ENCODE results near the gene ZNF384. TPM values are rescaled to one million over a fixed set of nuclear protein-coding genes. Genes with fewer than 3 reads are reported as not detected.

The ZNF384 gene
- total and polyA plus RNA-seq, 10 of the 15 experiments (the other 5 are each of a cell fraction or from before 2014, with no cell fraction given), result 0.46 to 81.5 (median 30.5) TPM

DNA sequence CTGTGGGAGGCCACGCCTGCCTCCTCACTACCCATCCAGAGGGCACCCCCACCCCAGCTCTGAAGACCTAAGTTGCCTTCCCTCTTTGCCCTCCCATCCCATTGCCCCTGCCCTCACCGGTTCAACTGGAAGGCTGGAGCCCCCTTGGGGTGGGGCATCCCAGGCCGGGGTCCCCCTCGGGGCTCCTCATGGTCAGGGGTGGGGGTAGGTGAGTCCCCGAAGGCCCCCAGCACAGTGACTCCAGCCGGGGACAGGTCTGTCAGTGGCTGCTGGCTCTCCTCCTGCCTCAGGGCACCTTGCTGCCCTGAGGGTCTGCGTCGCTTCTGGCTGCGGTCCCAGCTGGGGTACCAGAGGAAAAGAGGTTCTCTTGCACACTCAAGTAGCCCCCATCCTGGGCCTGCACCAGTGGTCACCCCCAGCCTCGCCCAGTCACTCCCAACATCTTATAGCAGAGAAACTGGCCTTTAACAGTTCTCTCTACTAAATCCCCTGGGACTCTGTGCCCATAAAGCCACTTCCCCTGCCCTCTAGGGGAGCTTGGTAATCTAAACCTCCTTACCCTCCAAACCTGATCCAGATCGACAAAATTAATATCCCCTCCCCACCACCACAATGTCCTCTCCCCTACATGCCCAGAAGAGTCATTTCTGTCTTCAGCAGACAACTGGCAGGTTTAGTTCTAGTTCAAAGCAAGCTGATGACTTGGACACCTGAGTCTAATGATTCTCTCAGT lies 6.3 kb upstream of the ZNF384 start:
- RAD21 ChIA-PET (ENCODE audit: unreplicated experiment), result interaction anchor here (0.6 to 2.0 kb wide), 4 partner anchors 29 to 128 kb away, joined by 3 to 6 read pairs (median 4); partner anchors contain the start of gene COPS7A
- intact Hi-C loops (cut with micrococcal nuclease; ENCODE audit: unreplicated experiment), result no loop called here

More for the DNA sequence above, 6.3 kb upstream of the ZNF384 start:
- Histone ChIP-seq H3K27ac (ENCODE audit: control insufficient read depth, insufficient read depth) (no peak overlapping the region), H3K27me3 (replicated peaks in 1 of 2; ENCODE audit: control insufficient read depth in 2 of 2, insufficient read depth in 2 of 2, low read length in 1 of 2) (peaks cover 2 to 3% of the 10 kb centered on the region in 2 experiments; a peak in 2 of 4 replicates), H2AFZ (ENCODE audit: control insufficient read depth, low read depth, low read length) (no peak overlapping the region), H3K9ac (ENCODE audit: control insufficient read depth, insufficient read depth, low read length) (no peak overlapping the region), H3K4me1 (ENCODE audit: control insufficient read depth, insufficient read depth, low read length) (peaks cover 12% of the 10 kb centered on the region), H3K4me2 (ENCODE audit: control insufficient read depth, insufficient read depth) (no peak overlapping the region), H3K36me3 (ENCODE audit: control insufficient read depth in 2 of 2, insufficient read depth in 2 of 2, low read length in 1 of 2) (no peaks in the 10 kb centered on the region), H4K20me1 (ENCODE audit: control insufficient read depth, insufficient read depth) (no peaks in the 10 kb centered on the region), H3K4me3 (no peak overlapping the region), H3K9me3 (replicated peaks; ENCODE audit: control insufficient read depth, insufficient read depth, low read length) (no peaks in the 10 kb centered on the region), H3K79me2 (ENCODE audit: control insufficient read depth, insufficient read depth, low read length) (no peaks in the 10 kb centered on the region)
- ChIA-PET SMC1A (ENCODE audit: uncharacterized antibody, unreplicated experiment) (interaction anchor here (0.7 to 3.9 kb wide), 3 partner anchors 28 to 92 kb away, joined by 4 to 16 read pairs (median 5); partner anchors contain the start of gene COPS7A), POLR2A (no interaction called here), CTCF (interaction anchor here (0.8 to 1.9 kb wide), 10 partner anchors 10 to 125 kb away, joined by 3 to 7 read pairs (median 3); partner anchors contain the start of gene MLF2)
- WGBS (ENCODE audit: insufficient coverage, insufficient replicate concordance, low lambda C conversion rate, missing lambda C conversion rate), result 30% methylated on average over 11 of the region's 11 CpGs
- FAIRE-seq (no peak), DNase-seq (ENCODE audit: low read depth, low spot score) (no peak), ATAC-seq (peak; percentile 32)
- BruUV-seq (replicated peaks), result no TSS peak
- TF ChIP-seq, protein P1, sequence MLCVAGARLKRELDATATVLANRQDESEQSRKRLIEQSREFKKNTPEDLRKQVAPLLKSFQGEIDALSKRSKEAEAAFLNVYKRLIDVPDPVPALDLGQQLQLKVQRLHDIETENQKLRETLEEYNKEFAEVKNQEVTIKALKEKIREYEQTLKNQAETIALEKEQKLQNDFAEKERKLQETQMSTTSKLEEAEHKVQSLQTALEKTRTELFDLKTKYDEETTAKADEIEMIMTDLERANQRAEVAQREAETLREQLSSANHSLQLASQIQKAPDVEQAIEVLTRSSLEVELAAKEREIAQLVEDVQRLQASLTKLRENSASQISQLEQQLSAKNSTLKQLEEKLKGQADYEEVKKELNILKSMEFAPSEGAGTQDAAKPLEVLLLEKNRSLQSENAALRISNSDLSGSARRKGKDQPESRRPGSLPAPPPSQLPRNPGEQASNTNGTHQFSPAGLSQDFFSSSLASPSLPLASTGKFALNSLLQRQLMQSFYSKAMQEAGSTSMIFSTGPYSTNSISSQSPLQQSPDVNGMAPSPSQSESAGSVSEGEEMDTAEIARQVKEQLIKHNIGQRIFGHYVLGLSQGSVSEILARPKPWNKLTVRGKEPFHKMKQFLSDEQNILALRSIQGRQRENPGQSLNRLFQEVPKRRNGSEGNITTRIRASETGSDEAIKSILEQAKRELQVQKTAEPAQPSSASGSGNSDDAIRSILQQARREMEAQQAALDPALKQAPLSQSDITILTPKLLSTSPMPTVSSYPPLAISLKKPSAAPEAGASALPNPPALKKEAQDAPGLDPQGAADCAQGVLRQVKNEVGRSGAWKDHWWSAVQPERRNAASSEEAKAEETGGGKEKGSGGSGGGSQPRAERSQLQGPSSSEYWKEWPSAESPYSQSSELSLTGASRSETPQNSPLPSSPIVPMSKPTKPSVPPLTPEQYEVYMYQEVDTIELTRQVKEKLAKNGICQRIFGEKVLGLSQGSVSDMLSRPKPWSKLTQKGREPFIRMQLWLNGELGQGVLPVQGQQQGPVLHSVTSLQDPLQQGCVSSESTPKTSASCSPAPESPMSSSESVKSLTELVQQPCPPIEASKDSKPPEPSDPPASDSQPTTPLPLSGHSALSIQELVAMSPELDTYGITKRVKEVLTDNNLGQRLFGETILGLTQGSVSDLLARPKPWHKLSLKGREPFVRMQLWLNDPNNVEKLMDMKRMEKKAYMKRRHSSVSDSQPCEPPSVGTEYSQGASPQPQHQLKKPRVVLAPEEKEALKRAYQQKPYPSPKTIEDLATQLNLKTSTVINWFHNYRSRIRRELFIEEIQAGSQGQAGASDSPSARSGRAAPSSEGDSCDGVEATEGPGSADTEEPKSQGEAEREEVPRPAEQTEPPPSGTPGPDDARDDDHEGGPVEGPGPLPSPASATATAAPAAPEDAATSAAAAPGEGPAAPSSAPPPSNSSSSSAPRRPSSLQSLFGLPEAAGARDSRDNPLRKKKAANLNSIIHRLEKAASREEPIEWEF (IDR thresholded peaks at IDR 0.05; ENCODE audit: insufficient replicate concordance, low read depth, low read length), result no peak
- TF ChIP-seq, protein P2, sequence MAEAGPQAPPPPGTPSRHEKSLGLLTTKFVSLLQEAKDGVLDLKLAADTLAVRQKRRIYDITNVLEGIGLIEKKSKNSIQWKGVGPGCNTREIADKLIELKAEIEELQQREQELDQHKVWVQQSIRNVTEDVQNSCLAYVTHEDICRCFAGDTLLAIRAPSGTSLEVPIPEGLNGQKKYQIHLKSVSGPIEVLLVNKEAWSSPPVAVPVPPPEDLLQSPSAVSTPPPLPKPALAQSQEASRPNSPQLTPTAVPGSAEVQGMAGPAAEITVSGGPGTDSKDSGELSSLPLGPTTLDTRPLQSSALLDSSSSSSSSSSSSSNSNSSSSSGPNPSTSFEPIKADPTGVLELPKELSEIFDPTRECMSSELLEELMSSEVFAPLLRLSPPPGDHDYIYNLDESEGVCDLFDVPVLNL (IDR thresholded peaks at IDR 0.05; ENCODE audit: low read depth, low read length), result no peak
- TF ChIP-seq SMAD5 (IDR thresholded peaks at IDR 0.05; ENCODE audit: low read depth), result no peak
- no peak for TF ChIP-seq POLR2AphosphoS5 (IDR thresholded peaks at IDR 0.05; ENCODE audit: low read length)
- TF ChIP-seq SREBF1 (IDR thresholded peaks at IDR 0.05; ENCODE audit: low read length), result no peak
- no peak for TF ChIP-seq IKZF2 (IDR thresholded peaks at IDR 0.05)
- no peak for TF ChIP-seq CEBPB (IDR thresholded peaks at IDR 0.05; ENCODE audit: borderline replicate concordance in 1 of 2, low read depth in 2 of 2, low read length in 2 of 2)
- peak; percentile 65 for TF ChIP-seq MEF2B (IDR thresholded peaks at IDR 0.05; ENCODE audit: partially characterized antibody, poor library complexity, severe bottlenecking)
- in situ Hi-C loops (cut with MboI), result no loop called here
